GM12865 (cell line): ENCODE results near the gene ISYNA1.

Experiments
- DNase-seq: peaks from one replicate; pipeline ENCODE4 v3.0.0; 2010; ENCODE audit warnings: low read depth
- H3K4me3 ChIP-seq: 2 replicates; pipeline ENCODE4 v1.5.1; 2011; ENCODE audit warnings: mild to moderate bottlenecking, low read depth, low read length, control low read depth
- TF ChIP-seq, protein P1 (sequence below): IDR thresholded peaks from 2 replicates; pipeline ENCODE4 v1.5.1; 2011; ENCODE audit warnings: low read length, control low read depth, low read depth, inconsistent platforms; ENCODE audit not compliant: insufficient read depth; ENCODE audit errors: missing control alignments

Gene ISYNA1

DNA sequence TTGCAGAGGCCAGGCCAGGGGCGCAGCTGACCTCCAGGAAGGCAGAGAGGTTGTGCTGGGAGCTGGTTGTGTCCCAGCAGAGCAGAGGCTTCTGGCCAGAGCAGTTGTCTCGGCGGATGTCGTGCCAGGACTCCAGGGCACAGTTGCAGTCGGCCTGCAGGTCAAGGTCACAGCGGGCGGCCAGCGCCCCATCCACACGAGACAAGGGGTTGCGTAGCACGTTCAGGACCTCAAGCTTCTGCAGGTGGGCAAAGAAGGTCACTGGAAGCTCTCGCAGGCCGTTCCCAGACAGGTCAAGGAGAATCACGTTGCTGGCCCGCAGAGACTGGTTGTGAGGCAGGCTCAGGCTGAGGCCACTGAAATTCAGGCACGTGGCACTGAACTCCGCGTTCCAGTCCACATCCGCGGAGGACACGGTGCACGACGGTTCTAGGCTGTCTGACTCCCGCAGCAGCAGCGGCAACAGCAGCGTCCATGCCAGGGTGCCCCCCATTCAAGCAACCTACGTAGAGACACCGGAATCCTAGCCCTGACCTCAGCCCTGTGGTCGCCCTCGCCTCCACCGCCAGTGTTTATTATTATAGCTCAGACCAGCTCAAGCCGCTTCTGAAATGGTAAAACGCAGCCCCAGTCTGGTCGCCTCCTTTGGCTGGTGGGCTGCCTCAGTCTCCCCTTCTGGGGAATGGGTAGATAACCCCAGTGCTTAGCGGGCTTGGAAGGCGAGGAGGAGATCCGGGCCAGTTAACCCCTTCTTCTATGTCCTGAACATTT, 41.3 kb downstream of the ISYNA1 start:
- peak overlapping the region; percentile 42 for H3K4me3 ChIP-seq
- TF ChIP-seq, protein P1, sequence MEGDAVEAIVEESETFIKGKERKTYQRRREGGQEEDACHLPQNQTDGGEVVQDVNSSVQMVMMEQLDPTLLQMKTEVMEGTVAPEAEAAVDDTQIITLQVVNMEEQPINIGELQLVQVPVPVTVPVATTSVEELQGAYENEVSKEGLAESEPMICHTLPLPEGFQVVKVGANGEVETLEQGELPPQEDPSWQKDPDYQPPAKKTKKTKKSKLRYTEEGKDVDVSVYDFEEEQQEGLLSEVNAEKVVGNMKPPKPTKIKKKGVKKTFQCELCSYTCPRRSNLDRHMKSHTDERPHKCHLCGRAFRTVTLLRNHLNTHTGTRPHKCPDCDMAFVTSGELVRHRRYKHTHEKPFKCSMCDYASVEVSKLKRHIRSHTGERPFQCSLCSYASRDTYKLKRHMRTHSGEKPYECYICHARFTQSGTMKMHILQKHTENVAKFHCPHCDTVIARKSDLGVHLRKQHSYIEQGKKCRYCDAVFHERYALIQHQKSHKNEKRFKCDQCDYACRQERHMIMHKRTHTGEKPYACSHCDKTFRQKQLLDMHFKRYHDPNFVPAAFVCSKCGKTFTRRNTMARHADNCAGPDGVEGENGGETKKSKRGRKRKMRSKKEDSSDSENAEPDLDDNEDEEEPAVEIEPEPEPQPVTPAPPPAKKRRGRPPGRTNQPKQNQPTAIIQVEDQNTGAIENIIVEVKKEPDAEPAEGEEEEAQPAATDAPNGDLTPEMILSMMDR: no peak
- DNase-seq: no peak

DNA sequence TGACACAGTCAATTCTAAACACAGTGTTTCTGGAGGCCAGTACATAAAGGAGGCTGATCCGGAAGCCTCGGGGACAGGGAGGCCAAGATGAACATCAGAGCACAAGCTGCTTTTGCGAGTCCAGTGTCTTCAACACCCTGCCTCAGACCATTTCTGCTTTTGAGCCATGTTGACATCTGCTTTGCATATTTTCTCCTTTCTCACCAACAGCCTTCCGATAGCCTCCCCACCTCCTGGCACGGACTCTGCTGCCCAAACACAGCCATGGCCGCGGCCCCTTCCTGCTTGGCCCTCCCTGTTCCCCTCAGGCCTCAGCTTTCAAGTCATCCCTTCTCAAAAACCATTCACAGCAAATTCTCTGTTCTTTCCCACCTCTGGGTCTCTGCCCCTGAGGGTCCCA, 44.1 kb downstream of the ISYNA1 start:
- no peak overlapping the region for H3K4me3 ChIP-seq
- DNase-seq: peak; percentile 65
- TF ChIP-seq, protein P1: no peak

DNA sequence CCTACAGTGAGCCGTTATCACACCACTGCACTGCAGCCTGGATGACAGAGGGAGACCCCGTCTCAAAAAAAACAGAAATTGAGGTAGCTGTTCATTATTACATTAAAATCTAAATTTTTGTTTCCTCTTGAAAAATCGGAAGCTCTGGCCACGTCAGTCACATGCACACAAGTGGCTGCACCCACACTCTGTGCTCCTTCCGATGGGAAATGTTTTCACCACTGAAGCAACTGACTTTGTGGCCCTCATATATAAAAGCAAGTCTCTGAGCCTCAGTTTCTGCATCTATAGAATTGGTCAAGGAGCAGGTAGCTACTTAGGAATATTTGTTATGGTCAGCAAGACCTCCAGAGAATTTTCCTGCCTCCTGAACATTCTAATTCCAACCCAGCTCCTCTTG, 45.0 kb downstream of the ISYNA1 start:
- no peak overlapping the region for H3K4me3 ChIP-seq
- TF ChIP-seq, protein P1: no peak
- DNase-seq: no peak

DNA sequence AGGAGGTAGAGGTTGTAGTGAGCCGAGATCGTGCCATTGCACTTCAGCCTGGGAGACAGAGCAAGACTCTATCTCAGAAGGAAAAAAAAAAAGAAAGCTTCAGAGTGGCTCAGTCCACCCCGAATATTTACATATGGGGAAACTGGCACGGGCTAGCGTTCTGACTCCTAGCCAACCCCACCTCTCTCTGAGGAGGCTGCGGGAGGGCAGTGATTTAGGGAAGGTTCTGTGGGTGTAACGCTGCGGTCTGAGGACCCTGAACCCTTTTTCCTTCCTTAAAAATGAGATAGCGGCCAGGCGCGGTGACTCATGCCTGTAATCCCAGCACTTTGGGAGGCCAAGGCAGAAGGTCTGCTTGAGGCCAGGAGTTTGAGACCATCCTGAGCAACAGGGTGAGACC, 45.5 kb downstream of the ISYNA1 start:
- TF ChIP-seq, protein P1: no peak
- DNase-seq: no peak
- no peak overlapping the region for H3K4me3 ChIP-seq

DNA sequence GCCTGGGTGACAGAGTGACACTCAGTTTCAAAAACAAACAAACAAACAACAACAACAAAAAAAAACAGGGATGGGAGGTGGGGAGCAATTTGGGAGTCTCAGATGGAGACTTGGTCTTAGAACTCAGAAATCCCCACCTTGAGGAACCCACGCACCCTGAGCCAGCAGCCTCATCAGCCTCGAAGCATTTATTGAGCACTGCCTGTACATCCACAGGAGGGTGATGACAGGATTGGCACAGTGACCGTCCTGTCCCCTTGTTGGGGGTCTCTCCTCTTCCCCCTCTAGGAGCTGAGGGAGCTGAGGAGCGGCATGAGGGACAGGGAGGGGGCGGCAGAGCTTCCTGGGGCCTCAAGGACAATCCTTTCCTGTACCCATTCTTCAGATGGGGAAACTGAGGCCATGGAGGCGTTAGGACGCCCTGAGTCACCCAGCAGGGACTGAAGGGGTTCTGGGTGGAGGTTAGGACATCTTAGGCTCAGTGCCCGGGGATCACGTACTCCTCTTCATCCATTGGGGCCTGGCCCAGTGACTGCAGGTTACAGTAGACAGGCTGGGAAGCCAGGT, 46.3 kb downstream of the ISYNA1 start:
- H3K4me3 ChIP-seq: no peak overlapping the region
- TF ChIP-seq, protein P1: no peak
- DNase-seq: no peak

DNA sequence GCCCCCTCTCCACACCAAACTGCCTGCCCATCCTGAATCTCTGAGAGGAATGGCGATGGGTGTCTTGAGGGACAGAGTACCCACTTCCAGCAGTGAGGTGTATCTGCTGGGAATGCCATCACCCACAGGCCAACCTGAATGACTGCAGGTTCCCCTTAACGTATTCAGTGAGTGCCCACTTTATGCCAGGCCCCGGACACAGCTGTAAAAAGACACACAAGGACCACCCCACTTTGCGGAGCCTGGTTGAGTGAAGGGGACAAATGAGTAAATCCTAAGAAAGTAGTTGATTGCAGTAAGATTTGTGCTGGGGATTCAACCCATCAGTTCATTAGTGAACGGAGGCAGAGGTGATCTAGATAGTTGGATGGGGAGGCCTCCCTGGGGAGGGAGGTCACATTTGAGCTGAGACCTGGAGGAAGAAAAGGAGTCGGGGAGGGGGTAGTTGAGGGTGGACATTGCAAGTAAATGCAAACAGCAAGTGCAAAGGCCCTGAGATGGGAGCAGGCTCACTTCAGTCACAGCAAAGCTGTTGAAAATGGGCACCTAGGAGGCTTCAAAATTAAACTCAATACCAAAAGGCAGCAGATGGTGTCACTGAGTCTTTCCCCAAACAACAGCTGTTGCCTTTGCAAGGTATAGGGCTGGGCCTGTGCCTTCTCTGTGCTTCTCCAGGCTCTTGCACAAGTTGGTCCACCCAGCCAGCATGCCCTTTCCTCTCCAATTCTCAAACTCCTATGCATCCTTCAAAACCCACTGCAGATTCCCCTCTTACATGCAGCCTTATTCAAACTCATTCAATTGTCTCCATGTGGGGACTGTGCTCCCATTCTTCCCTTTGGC, 47.6 kb downstream of the ISYNA1 start:
- TF ChIP-seq, protein P1: no peak
- H3K4me3 ChIP-seq: no peak overlapping the region
- no peak for DNase-seq
